ENCODE data around the gene COL1A1.

The COL1A1 gene

DNA sequence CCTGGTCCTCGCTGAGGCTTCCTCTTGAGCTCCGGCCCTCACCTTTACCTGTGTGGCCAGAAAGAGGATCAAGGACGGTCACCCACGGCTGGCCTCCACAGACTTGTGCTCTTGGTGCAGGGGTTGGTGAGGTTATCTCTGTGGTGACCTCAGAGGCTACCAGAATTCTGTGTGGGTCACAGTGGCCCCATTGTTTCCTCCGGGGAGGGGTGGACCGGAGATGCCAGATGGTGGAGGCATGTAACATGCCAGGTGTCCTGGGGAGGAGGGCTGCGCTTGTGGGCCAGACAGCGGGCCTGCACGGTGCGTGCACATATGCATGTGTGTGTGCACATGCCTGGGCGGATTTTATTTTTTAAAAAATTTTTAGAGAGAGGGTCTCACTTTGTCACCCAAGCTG lies 29.3 kb downstream of the COL1A1 start:
- no peak for DNase-seq (ENCODE audit: low read depth in 2 of 2)

GRCh38 chr17:50171371-50172071 lies 29.9 kb downstream of the COL1A1 start:
- DNase-seq (ENCODE audit: low read depth in 2 of 2): no peak

DNA sequence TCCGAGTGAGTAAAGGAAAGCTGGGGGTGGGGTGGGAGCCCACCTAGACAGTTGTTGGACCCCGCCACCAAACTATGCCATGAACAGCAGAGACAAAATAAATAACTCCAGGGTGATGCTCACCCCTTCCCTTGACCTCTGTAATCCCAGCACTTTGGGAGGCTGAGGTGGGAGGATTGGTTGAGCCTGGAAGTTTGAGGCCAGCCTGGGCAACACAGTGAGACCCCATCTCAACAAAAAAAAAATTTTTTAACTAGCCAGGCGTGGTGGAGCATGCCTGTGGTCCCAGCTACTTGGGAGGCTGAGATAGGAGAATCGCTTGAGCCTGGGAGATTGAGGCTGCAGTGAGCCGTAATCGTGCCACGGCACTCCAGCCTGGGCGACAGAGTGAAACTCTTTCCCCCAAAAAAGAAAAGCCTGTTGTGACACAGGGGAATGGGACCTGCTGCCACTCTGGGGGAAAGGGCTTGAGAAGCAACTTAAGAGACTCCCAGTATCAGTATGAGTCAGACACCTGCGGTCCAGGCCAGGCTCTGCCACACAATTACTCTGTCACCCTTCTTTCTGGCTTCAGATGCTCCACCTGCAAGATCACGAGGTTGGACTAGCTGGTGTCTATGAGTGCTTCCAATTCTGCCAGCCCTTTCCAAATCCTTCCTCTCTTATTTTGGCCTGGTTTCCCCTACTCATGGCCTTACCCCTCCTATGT lies 30.6 kb downstream of the COL1A1 start:
- DNase-seq (ENCODE audit: low read depth in 2 of 2): no peak

DNA sequence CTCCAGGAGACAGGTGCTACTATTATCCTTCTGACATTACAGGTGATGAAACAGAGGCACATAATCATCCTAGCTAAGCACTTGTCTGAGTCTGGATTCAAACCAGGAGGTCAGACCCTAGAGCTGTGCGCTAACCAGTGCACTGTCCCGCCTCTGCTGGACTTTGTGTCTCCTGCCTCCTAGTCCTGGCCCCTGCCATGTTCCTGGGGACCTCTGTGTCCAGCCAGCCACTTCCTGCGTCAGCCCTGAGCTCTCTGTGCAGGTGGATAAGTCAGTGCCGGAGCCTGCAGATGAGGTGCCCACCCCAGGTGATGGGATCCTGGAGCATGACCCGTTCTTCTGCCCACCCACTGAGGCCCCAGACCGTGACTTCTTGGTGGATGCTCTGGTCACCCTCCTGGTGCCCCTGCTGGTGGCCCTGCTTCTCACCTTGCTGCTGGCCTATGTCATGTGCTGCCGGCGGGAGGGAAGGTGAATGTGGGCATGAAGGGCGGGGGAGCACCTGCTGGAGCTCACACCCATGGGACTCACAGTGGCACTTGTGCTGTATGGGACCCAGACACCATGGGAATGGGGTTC lies 31.5 kb downstream of the COL1A1 start:
- DNase-seq (ENCODE audit: low read depth in 2 of 2): no peak

DNA sequence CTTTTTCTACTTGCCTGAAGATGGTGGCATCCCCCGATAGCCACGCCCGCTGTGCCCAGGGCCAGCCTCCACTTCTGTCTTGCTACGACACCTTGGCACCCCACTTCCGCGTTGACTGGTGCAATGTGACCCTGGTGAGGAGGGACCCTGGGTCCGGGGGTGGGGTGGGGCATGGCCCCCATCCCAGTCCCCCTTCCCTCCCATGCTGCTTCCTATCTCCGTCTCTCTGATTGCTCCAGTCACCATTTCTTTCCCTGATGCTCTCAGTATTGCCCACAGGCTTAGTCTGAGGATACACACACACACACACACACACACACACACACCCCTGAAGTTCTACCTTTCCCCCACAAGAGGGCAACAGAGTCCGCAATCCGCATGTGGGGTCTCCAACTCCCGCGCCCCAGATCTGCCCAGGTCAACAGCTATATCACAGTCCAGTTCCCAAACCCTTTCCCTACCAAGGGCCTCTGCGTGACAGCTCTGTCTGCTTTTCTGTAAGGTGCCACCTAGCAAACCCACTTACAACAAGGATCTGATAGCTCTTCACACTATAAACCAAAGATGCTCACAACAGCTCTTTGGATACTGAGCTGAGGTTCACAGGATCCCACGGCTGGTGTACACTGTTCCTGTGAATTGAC lies 32.2 kb downstream of the COL1A1 start:
- DNase-seq (ENCODE audit: low read depth in 2 of 2): peak in 1 of 2 donors; percentile 41

- DNase-seq (ENCODE audit: low read depth in 2 of 2): no peak
These were observed 33.1 kb downstream of the COL1A1 start for GRCh38 chr17:50168319-50168718.

DNA sequence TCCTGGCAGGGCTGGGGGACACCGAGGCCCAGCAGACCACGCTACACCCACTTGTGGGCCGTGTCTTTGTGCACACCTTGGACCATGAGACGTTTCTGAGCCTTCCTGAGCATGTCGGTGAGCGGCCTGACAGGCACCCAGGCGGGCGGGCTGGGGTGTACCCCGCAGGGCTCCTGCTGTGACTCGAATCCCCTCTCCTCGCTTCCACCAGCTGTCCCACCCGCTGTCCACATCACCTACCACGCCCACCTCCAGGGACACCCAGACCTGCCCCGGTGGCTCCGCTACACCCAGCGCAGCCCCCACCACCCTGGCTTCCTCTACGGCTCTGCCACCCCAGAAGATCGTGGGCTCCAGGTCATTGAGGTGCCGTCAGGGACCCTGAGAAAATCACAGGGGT lies 34.1 kb downstream of the COL1A1 start:
- no peak for DNase-seq (ENCODE audit: low read depth in 2 of 2)

DNA sequence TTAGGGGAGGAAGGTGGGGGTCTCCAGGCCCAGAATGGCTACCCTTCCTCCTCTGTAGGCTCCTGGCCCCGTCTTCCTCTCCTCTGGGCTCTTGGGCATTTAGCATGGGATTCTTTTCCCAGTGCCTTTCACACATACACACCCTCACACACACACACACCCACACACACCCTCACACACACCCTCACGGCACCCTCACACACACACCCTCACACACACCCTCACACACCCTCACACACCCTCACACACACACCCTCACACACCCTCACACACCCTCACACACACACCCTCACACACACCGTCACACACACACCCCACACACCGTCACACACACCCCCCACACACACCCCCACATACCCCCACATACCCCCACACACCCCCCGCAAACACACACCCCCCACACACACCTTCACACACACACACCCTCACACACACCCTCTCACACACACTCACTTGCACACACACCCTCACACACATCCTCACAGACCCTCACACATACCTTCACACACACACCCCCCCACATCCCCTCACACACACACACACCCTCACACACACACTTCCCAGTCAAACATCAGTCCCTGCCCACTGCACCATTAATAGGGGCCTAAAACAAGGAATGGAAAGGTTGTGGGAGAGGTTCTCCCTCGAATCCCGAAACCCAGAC lies 34.8 kb downstream of the COL1A1 start:
- DNase-seq (ENCODE audit: low read depth in 2 of 2): no peak

DNA sequence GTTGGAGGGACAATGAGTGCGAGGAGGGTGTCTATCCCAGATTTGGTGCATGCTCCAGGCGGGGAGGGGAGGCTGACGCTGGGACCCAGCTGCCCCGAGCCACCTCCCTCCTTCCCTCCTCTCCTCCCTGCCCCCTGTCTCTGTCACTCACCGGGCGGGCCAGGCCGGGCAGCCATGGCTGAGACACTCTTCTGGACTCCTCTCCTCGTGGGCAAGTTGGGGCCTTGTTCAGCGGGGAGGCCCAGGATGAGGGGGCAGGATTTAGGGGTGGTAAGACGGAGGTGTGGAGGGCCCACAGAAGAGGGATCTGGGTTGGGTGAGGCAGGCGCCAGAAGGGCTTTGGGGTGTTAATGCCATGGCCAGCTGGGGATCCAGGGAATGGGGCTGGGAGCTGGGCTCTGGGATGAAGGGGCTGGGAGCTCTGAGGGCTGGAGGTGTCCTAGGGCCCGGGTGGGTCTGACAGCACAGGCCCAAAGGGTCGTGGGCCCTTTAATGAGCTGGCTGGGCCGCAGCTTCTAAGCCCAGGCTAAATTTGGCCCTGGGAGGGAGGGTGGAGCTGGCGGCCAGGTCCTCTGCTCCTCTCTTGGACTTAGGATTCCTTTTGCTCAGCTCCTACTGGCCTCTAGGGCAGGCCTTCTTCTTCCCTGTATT lies 35.4 kb downstream of the COL1A1 start, which contains the start of gene SGCA:
Gene SGCA, plus strand, starts transcription at position 139 of the 651 bp plus-strand sequence. Its CDS starts 36 bp downstream, at position 175.
- no peak for DNase-seq (ENCODE audit: low read depth in 2 of 2)

- no peak for DNase-seq (ENCODE audit: low read depth in 2 of 2)
These were observed 36.0 kb downstream of the COL1A1 start for GRCh38 chr17:50165466-50165865.

GRCh38 chr17:50165066-50165465 lies 36.4 kb downstream of the COL1A1 start:
- no peak for DNase-seq (ENCODE audit: low read depth in 2 of 2)

DNA sequence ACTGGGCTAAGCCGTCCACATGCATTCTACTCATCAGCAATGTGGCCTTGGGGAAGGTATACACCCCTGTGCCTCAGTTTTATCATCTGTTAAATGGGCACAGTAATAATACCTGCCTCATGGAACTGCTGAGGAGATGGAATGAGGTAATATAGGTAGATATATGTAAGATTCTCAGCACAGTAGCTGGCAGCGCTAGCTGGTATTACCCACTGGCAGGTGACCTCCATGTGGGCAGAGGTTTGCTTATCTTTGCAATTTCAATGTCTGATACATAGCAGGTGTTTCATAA lies 36.8 kb downstream of the COL1A1 start:
- DNase-seq (ENCODE audit: low read depth in 2 of 2): no peak

GRCh38 chr17:50163843-50164696 lies 37.4 kb downstream of the COL1A1 start:
- no peak for DNase-seq (ENCODE audit: low read depth in 2 of 2)

DNA sequence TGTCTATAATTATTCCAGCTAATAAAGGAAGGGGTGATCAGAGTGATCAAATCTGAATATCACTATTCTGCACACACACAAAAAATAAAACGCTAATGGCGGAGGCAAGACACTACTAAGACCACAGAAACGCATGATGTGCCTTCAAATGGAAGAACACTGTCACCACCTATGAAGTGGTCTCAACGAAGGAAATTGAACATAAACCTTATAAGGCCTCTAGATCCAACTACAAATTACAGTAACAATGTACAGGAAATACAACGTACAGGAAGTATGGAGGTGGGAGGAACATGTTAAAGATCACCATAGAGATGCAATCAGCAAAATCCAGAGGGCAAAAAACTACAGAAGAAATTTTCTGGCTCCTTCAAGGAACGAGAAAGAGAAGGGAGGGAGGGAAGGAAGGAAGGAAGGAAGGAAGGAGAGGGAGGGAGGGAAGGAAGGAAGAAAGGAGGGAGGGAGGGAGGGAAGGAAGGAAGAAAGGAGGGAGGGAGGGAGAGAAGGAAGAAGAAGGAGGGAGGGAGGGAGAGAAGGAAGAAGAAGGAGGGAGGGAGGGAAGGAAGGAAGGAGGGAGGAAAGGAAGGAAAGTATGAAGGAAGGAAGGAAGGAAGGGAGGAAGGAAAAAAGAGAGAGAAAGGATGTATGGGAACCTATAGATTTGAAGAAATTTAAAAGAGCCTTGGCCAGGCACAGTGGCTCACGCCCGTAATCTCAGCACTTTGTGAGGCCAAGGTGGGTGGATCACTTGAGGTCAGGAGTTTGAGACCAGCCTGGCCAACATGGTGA lies 38.8 kb downstream of the COL1A1 start:
- no peak for DNase-seq (ENCODE audit: low read depth in 2 of 2)

DNA sequence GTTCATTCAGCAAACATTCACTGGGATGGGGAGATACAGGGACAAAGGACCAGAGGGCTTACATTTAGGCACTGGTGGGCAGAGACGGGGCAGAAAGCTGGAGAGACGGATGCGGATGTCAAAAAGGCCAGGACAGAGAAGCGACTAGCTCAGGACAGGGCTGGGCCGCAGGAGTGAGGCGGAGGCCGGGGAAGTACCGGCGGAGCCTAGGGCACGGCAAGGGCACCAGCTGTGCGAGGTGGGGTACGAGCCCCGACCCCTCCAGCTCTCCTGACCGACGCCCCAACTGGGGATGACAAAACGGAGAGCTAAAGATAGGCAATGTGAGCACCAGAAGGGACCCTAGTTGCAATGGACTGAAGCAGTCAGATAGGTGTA lies 39.5 kb downstream of the COL1A1 start:
- no peak for DNase-seq (ENCODE audit: low read depth in 2 of 2)

GRCh38 chr17:50161023-50161910 lies 40.2 kb downstream of the COL1A1 start:
- peak; percentile 94 to 96 for DNase-seq (ENCODE audit: low read depth in 2 of 2)

GRCh38 chr17:50157891-50158290 lies 43.5 kb downstream of the COL1A1 start:
- DNase-seq (ENCODE audit: low read depth in 2 of 2): no peak

GRCh38 chr17:50155115-50155819 lies 46.2 kb downstream of the COL1A1 start:
- DNase-seq (ENCODE audit: low read depth in 2 of 2): no peak
